Daoy (cell line): ENCODE results near the gene ZNF275. TPM values are rescaled to one million over a fixed set of nuclear protein-coding genes. Genes with fewer than 3 reads are reported as not detected.
"Not testable (repeated sequence)": the region's sequence is repeated elsewhere in the genome, so short reads cannot be mapped to it uniquely, and the experiment has no call there.

Source experiments
- DNase-seq: peaks from one replicate; pipeline ENCODE4 v3.0.0-alpha.2; 2015; ENCODE audit warnings: low read depth
- total RNA-seq: library from RNA; depleted of rRNA; stranded (reverse); fragments of >200 nt; shearing (Covaris generic); gene quantifications from 2 replicates; pipeline ENCODE4 v1.2.3, GENCODE V29; 2014; rRNA removed

The ZNF275 gene
- total RNA-seq, 1 experiment from 2014 or later = 5.2 TPM

DNA sequence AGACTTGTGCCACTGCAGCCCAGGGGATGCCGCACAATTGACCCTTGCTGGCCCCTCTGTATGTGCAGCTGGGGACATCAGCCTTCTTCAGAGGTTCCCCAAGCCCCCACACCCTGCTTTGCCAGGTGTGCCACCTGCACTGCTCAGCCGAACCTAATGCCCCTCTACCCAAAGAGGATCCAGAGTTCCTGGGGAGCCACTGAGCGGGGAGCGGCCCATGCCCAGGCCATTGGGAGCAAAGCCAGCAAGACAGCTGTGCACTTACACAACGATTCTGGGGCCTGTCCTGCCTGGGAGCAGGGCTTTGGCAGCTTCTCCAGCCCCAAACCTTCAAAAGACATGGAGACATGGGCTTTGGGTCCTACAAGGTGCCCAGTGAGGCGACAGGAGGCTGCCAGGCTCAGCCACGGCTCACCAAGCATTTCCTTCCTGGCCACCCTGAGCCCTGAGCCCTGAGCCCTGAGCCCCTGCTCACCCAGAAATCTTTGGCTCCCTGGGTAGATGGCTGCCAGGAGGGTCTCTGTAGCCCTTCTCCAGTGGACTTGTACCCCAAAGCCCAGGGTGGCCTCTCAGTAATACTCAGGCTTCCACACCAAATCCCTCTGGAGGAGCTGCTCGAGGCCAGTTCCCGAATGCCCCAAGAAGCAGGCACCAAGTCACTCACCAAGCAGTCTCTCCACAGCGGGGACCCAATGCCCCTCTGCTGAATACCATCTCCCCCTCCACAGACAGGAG, 54.2 kb downstream of the ZNF275 start:
- DNase-seq = no peak

DNA sequence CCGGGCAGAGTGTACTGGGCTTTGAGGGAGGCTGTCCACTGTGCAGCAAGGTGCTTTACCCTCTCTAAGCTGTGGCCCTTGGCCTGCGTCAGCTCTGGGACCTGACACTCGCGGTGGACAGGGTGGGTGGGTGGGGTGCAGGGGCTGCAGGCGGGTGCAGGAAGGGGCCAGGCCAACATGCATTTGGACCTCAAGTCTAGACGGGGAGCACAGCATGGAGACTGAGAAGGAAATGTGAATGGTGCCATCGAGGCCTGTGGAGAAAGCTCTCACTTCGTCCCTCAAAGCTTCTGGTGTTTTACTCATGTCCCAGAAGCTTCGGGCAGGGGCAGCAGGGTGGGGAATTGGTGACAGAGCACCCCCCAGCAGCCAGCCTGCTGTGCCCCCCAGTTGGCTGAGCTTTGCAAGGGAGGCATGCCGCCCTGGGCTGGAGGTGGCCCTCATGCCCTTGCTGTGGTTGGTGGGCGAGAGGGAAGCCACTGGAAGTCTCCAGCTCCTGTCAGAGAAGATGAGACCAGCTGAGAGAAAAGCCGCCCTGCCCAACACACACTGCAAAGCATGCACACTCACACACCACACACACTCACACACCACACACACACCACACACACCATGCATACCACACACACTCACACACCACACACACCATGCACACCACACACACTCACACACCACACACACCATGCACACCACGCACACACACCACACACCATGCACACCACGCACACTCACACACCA, 54.9 kb downstream of the ZNF275 start:
- DNase-seq = no peak

DNA sequence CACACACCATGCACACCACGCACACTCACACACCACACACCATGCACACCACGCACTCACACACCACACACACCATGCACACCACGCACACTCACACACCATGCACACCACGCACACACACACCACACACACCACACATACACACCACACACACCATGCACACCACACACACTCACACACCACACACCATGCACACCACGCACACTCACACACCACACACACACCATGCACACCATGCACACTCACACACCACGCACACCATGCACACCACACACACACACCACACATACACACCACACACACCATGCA, 55.5 kb downstream of the ZNF275 start:
- DNase-seq = not testable (repeated sequence)

DNA sequence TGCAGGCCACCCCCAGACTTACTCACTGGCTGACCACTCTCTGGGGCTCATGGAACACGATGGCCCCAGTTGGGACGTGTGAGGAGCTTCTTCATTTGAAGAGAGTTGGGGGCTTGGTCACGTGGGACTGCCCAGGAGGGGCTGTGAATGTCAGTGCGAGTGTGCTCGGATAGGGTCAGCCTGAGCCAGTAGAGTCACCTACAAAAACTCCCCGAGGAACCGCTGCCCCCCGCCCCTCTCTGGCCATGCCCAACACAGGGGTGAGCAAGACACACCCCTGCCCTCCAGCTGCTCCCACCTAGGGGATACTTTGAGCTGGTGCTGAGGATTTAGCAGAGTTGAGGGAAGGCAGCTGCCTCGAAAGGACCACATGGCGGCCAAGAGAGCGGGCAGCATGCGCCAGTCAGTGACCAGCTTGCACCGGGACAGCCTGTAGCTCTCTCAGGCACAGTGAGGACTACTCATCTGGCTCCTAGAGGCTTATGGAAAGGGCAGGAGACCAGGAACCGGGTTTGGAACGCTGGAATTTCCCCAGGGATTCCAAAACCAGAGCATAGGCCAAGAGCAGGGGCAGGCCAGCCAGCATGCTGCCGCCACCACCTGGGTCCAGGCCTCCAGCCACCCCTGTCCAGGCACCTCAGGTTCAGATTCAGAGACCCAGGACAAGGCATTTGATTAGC, 58.8 kb downstream of the ZNF275 start:
- no peak for DNase-seq

DNA sequence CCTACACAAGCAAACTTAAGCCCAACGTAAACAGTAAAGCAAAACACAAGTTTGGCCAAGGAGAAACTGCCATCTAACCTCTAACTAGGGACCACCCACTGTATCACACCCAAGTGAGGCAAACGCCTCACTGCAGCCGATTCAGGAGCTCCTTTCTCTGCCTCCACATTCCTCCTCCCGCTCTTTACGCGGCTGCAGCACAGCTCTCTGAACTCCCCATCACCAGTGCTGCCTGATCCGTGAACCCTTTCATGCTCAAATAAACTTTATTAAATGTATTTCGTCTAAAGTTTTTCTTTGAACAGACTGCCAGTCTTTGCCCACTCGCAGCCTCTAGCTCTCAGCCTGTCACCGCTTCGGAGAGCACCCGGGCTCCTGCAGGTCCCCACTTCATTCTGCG, 60.7 kb downstream of the ZNF275 start:
- DNase-seq = no peak

DNA sequence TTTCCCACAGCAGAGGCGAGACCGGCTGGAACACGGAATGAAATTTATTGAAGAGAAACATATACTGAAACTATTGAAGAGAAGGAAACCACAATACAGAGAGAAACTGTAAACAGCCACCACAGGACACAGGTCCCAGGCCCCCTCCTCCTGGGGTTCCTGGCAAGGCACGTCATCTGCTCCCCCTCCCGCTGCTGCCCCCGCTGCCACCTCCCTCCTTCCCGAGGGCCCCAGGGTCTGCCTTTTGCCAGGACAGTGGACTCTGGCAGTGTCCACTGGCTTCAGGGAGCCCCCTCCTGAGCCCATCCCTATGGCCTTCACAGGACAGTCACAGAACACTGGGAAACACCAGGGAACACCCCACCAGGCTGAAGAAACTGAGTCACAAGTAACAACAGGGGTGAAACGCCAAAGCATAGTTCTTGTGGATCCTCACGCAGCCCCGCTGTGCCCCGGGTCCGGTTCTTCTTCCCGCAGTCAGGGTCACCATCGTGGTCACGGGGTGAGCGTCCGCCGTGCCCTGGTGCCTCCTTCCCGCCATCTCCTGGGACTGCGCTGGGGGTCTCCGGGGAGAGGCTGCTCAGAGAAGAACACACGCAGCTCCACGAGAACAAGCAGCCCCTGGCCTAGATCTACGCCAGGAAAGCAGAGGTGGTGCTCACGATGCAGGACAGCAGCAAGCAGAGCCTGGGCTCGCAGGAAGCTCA, 61.8 kb downstream of the ZNF275 start:
- no peak for DNase-seq

DNA sequence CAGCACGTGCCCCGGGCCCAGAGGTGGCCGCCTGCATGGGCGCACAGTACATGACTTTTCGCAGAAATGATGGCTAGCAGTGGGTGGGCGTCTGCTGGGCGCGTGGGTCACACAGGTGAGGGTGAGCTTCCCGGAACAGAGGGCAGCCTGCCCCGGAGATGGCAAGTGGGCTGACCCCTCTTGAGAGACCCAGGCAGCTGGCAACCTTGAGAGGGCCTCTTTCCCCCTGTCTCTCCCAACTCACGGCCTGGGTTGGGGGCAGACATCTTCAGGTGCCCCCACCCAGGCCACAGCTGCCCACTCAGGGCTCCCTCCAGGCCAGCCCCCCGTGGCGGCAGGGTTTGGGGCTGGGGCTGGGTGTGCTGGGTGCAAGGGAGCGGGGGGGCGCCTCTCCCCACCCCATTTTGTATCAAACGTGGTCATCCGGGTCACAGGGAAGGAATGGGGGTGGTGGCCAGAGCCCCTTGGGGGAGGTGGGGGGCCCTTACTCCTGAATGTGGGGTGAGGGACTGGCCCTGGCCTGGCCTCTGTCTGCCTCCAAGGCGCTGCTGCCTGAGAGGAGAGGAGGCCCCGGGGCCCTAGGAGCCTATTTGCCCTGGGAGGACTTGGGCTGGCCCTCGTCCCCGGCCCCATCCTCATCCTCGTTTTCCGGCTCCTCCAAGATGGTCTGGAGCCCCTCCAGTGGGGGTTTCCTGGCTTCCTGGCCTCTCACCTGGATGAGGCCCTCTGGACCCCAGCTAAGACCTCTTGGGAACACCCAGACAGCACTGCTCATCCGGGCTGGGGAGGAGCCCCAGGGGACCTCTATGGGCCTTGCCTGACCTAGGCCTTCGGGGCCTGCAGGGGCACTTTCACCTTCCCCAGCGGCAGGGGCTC, 62.6 kb downstream of the ZNF275 start:
- no peak for DNase-seq

DNA sequence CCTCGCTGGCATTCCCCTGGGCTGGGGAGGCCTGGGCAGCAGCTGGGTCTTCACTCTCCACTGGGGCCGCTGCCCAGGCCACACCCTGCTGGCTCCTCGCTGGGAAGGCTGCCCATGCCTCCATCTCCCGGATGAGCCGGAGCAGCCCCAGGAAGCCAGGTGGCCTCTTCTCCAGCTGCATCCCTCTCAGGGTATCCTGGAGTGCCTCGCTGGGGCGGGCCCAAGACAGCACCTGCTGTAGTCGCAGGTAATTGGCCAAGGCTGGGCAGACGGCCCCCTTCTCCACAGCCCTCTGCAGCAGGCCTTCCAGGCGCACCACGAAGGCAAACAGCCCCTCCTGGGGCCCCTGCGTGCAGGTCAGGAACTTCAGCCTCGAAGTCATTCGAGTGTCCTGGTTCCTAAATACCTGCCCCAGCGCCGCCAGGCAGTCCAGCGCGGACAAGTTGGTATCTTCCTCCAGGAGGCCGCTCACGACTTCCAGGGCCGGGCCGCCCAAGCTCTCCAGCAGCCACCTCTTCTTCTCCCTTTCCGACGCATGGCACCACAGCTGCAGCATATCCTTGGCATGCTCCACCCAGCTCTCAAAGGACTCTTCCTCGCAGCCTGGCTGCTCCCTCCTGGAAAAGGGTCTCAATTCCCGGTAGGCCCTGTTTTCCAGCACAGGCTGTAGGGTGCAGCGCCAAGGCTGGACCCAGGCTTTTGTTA, 63.5 kb downstream of the ZNF275 start:
- no peak for DNase-seq

DNA sequence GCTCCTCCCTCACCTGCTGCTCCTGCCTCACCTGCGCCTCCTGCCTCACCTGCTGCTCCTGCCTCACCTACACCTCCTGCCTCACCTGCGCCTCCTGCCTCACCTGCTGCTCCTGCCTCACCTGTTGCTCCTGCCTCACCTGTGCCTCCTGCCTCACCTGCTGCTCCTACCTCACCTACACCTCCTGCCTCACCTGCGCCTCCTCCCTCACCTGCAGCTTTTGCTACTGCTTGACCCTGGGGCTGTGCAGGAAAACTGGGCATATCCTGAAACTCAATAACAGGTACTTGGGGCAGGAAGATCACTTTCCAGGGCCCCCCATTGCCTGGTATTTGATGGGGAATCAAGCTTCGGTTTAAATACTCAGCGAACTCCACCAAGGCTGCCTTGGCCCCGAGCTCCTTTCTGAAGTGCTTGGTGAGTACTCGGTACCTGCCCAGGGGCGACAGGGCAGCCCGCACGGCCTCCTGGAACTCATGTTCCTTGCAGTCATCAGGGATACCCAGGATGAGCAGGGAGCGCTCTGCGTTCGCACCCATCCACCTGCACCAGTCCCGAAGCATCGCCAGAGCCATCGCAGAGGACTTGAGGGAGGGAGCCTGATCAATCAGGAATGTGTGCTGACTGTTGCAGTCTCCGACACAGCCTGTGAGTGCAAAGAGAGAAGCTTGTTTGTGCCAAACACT, 64.5 kb downstream of the ZNF275 start:
- DNase-seq = no peak

DNA sequence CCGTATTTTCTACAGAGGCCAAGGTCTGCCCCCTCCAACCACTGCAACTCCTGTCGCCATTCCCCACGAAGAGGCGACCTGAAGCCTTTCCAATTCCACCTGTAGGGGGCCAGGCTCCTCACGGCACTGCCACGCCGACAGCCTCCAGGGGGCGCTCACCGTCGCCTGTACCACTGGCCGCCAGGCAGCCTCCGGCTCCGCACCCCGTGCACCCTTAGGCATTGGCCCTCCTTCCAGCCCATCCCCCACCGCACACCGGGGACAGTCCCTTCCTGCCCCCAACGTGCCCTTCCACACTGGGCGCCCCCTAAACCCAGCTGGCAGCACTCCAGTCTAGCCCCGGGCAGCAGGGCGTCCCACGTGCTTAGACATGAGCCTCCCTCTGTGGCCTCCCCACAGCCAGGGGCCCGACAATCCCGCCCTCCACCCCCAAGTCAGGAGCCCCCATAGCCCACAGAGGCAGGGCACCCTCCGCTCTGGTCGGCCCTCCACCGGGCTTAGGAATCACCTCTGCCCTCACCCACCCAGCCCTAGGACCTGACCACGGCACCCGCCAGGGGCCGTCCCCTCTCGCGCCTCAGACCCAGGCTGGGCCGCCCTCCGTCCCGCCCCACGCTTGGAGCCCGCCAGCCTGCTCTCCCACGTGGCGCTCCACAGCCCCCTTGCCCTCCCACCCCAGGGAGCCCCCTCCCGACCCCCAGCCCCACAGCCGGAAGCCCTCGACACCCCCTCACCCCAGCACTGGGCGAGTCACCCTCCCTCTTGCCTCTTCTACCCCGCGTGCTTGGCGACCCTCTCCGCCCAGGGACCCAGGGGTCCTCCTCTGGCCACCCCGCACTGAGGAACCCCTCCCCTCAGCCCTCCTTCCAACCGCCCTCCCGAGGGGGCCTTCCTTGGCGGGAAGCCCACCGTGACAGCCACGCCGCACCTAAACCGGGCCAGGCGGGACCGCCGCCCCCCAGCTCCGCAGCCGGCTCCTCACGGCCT, 66.5 kb downstream of the ZNF275 start:
- DNase-seq = peak; percentile 49

DNA sequence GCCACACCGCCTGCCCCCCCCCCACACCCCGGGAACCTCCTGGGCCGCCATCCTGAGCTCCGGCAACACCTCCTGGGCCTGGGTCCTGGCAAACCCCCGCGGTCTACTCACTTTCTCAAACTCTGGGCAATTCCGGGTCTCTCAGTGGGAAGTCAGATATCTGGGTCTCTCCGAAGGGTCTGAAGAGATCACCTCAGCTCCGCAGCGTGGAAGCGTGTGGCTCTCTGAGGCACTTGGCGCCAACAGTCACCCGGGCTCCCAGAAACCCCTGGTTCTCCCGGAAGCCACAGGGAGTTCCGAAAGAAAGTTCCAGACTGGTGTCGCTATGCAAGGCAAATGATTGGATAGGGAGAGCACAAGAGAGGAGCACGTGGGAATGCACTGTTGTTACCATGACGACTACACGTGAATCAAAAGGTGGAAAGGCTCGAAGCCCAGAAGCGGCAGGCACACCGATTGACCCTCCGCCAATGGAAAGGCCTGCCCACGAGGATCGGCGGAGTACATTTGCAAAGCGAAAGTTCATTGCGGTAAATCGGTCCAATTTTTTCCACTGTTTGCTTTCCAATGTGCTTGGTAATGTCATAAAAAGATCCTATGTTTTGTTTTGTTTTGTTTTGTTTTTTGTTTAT, 67.3 kb downstream of the ZNF275 start, which contains the start of gene PNMA6E:
PNMA6E (minus strand) TSS at position 218 of the 632 bp plus-strand sequence. CDS start 2,501 bp downstream, outside the sequence.
- DNase-seq = no peak

Other genes starting within 250 kb of the ZNF275 start
- 2.7 and 3.3 TPM in 2 replicates for gene MAGEA1, start 154.9 kb upstream of the ZNF275 start, total RNA-seq
- not detected in 2 replicates for gene PNMA6F, start 12.4 kb upstream of the ZNF275 start, total RNA-seq
- not detected in 2 replicates for gene PNMA6E, start 67.2 kb downstream of the ZNF275 start, total RNA-seq
- gene ZFP92, start 77.3 kb downstream of the ZNF275 start, total RNA-seq = 0.80 and 1.1 TPM in 2 replicates
- 1.3 TPM in 1 of 2 replicates, not detected in the other for gene TREX2, start 111.9 kb downstream of the ZNF275 start, total RNA-seq
- 35.7 and 58.0 TPM in 2 replicates for gene HAUS7, start 136.4 kb downstream of the ZNF275 start, total RNA-seq
- 3.7 and 5.7 TPM in 2 replicates for gene BGN, start 160.8 kb downstream of the ZNF275 start, total RNA-seq
- gene ATP2B3, start 183.5 kb downstream of the ZNF275 start, total RNA-seq = not detected in 2 replicates